A549 (cell line): ENCODE data around the gene GDNF.

Experiments used
- BHLHE40 ChIP-seq: IDR thresholded peaks from 2 replicates; pipeline ENCODE4 v1.6.1; 2012; ENCODE audit warnings: low read depth, low read length, inconsistent platforms
- CHD2 ChIP-seq: fragments of 150-350 bp; IDR thresholded peaks from 2 replicates; pipeline ENCODE4 v1.6.1; 2014; ENCODE audit warnings: low read length; ENCODE audit not compliant: partially characterized antibody
- EHMT2 ChIP-seq: fragments of 200-600 bp; sonication (generic); IDR thresholded peaks from 2 replicates; pipeline ENCODE4 v1.6.1; 2016; ENCODE audit warnings: antibody characterized with exemption, low read depth, mild to moderate bottlenecking, moderate library complexity
- FOSL2 ChIP-seq, 2 experiments: fragments of 450-650 bp in 1 of 2; fragments of >200 bp in 1 of 2; sonication (Bioruptor Twin) in 1 of 2; formaldehyde crosslinking; IDR thresholded peaks; 2 replicates each; pipeline versions ENCODE4 v1.5.0 to v1.6.1; 2016 to 2020; ENCODE audit warnings: mild to moderate bottlenecking in 1 of 2, moderate library complexity in 1 of 2
- NPAS2 ChIP-seq: fragments of 250-450 bp; sonication (Bioruptor Pico); IDR thresholded peaks from 2 replicates; pipeline ENCODE4 v1.8.0; 2022; ENCODE audit warnings: mild to moderate bottlenecking, moderate library complexity, borderline replicate concordance
- POLR2A ChIP-seq: IDR thresholded peaks from 2 replicates; pipeline ENCODE4 v1.6.1; 2012; ENCODE audit warnings: mild to moderate bottlenecking, low read length
- RAD21 ChIP-seq, 2 experiments: fragments of >200 bp in 1 of 2; sonication (Bioruptor Twin) in 1 of 2; formaldehyde crosslinking in 1 of 2; IDR thresholded peaks in 1 of 2; conservative IDR thresholded peaks in 1 of 2; 2 replicates in 1 of 2; 3 replicates in 1 of 2; pipeline ENCODE4 v1.6.1; 2012 to 2018; ENCODE audit warnings: inconsistent platforms in 1 of 2
- ZC3H11A ChIP-seq: fragments of 450-650 bp; IDR thresholded peaks from 2 replicates; pipeline ENCODE4 v1.6.1; 2014; ENCODE audit warnings: antibody characterized with exemption, mild to moderate bottlenecking
- TF ChIP-seq, protein P1 (sequence below): fragments of >200 bp; sonication (Bioruptor Twin); formaldehyde crosslinking; IDR thresholded peaks from 3 replicates; pipeline ENCODE4 v1.5.1; 2016
- TF ChIP-seq, protein P2 (sequence below): fragments of 450-650 bp; IDR thresholded peaks from 2 replicates; pipeline ENCODE4 v1.6.1; 2014; ENCODE audit warnings: antibody characterized with exemption

- TF ChIP-seq POLR2A = no peak
- TF ChIP-seq FOSL2 (IDR thresholded peaks at IDR 0.05) = no peak
- no peak for TF ChIP-seq FOSL2 (CRISPR knock-in tag; IDR thresholded peaks at IDR 0.05)
- TF ChIP-seq ZC3H11A = no peak
- TF ChIP-seq, protein P1, sequence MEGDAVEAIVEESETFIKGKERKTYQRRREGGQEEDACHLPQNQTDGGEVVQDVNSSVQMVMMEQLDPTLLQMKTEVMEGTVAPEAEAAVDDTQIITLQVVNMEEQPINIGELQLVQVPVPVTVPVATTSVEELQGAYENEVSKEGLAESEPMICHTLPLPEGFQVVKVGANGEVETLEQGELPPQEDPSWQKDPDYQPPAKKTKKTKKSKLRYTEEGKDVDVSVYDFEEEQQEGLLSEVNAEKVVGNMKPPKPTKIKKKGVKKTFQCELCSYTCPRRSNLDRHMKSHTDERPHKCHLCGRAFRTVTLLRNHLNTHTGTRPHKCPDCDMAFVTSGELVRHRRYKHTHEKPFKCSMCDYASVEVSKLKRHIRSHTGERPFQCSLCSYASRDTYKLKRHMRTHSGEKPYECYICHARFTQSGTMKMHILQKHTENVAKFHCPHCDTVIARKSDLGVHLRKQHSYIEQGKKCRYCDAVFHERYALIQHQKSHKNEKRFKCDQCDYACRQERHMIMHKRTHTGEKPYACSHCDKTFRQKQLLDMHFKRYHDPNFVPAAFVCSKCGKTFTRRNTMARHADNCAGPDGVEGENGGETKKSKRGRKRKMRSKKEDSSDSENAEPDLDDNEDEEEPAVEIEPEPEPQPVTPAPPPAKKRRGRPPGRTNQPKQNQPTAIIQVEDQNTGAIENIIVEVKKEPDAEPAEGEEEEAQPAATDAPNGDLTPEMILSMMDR = no peak
- TF ChIP-seq RAD21 (conservative IDR thresholded peaks at IDR 0.05 in 1 of 2, IDR thresholded peaks at IDR 0.05 in 1 of 2) = no peak
- TF ChIP-seq CHD2 = no peak
- TF ChIP-seq, protein P2, sequence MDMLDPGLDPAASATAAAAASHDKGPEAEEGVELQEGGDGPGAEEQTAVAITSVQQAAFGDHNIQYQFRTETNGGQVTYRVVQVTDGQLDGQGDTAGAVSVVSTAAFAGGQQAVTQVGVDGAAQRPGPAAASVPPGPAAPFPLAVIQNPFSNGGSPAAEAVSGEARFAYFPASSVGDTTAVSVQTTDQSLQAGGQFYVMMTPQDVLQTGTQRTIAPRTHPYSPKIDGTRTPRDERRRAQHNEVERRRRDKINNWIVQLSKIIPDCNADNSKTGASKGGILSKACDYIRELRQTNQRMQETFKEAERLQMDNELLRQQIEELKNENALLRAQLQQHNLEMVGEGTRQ = no peak
- no peak for TF ChIP-seq NPAS2 (CRISPR knock-in tag)
- no peak for TF ChIP-seq BHLHE40
- TF ChIP-seq EHMT2 = no peak
These were observed 69.1 kb downstream of the GDNF start for GRCh38 chr5:37770786-37771185.
